ENCODE measurements around the gene YAF2.

YAF2 gene

DNA sequence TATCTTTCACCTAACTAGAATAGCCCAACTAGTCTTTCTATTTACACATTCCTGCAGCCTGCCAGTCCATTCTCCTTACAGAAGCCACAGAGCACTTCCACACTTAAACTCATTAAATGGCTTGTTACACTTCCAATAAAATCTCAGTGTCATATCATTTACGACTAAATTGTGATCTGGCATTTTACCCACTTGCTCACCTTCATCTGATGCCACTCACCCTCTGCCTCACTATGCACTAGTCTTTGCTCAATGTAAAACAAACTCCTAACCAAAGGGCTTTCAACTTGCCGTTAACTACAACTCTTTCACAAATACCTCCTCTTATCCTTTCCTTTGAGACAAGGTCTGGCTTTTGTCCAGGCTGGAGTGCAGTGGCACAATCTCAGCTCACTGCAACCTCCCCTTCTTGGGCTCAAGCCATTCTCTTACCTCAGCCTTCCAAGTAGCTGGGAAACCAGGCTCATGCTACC is 24.1 kb downstream of the YAF2 start:
- H3K9me3 ChIP-seq (ENCODE audit: insufficient read depth, low read length, severe bottlenecking): no peaks in the 10 kb centered on the region
- H3K27ac ChIP-seq (ENCODE audit: low read length): no peak overlapping the region
- DNase-seq (no peak), ATAC-seq (ENCODE audit: insufficient read depth, low read depth) (no peak)
- H3K4me3 ChIP-seq (ENCODE audit: low read depth in 1 of 2, low read length in 2 of 2): no peak overlapping the region
- peaks cover 53% of the 10 kb centered on the region for H3K79me2 ChIP-seq (ENCODE audit: insufficient read depth, low read length)
- no peak for TF ChIP-seq EZH2 (IDR thresholded peaks at IDR 0.05; ENCODE audit: borderline replicate concordance, low read depth, low read length, severe bottlenecking)
- TF ChIP-seq, protein P1, sequence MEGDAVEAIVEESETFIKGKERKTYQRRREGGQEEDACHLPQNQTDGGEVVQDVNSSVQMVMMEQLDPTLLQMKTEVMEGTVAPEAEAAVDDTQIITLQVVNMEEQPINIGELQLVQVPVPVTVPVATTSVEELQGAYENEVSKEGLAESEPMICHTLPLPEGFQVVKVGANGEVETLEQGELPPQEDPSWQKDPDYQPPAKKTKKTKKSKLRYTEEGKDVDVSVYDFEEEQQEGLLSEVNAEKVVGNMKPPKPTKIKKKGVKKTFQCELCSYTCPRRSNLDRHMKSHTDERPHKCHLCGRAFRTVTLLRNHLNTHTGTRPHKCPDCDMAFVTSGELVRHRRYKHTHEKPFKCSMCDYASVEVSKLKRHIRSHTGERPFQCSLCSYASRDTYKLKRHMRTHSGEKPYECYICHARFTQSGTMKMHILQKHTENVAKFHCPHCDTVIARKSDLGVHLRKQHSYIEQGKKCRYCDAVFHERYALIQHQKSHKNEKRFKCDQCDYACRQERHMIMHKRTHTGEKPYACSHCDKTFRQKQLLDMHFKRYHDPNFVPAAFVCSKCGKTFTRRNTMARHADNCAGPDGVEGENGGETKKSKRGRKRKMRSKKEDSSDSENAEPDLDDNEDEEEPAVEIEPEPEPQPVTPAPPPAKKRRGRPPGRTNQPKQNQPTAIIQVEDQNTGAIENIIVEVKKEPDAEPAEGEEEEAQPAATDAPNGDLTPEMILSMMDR (IDR thresholded peaks at IDR 0.05; ENCODE audit: borderline replicate concordance, extremely low read depth, low read length, poor library complexity, severe bottlenecking): no peak
- no peaks in the 10 kb centered on the region for H3K4me1 ChIP-seq (ENCODE audit: insufficient read depth, low read length)
- no peak overlapping the region for H2AFZ ChIP-seq (ENCODE audit: low read depth, low read length)
- H3K4me2 ChIP-seq (ENCODE audit: insufficient read depth, low read length): no peak overlapping the region
- H3K27me3 ChIP-seq (ENCODE audit: insufficient read depth, low read length, poor library complexity): no peaks in the 10 kb centered on the region
- peaks cover 14% of the 10 kb centered on the region; the same call in 1 of the 2 replicates for H4K20me1 ChIP-seq (ENCODE audit: insufficient read depth, low read length)
- H3K9ac ChIP-seq (ENCODE audit: low read depth, low read length): no peak overlapping the region
- H3K36me3 ChIP-seq (ENCODE audit: insufficient read depth, low read length): peaks cover 6% of the 10 kb centered on the region; the same call in 1 of the 2 replicates

DNA sequence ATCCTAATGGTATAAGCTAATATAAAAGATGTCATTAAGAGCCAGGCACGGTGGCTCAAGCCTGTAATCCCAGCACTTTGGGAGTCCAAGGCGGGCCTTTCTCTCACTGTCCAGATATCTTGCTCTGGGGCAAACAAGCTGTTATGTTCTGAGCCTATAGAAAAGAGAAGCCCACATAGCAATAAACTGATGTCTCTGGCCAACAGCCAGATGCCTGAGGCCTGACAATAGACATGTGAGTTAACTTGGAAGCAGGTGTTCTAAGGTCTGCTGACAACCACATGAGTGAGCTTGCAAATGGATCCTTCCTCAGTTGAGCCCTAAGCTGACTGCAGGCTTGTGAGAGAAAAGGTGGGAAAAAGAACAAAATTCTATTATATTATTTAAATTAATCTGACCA is 25.0 kb downstream of the YAF2 start:
- no peak for TF ChIP-seq EZH2 (IDR thresholded peaks at IDR 0.05; ENCODE audit: borderline replicate concordance, low read depth, low read length, severe bottlenecking)
- TF ChIP-seq, protein P1 (IDR thresholded peaks at IDR 0.05; ENCODE audit: borderline replicate concordance, extremely low read depth, low read length, poor library complexity, severe bottlenecking): no peak
- peaks cover 6% of the 10 kb centered on the region; the same call in 1 of the 2 replicates for H3K36me3 ChIP-seq (ENCODE audit: insufficient read depth, low read length)
- peaks cover 14% of the 10 kb centered on the region; the same call in 1 of the 2 replicates for H4K20me1 ChIP-seq (ENCODE audit: insufficient read depth, low read length)
- H3K4me3 ChIP-seq (ENCODE audit: low read depth in 1 of 2, low read length in 2 of 2): no peak overlapping the region
- DNase-seq (peak; percentile 13), ATAC-seq (ENCODE audit: insufficient read depth, low read depth) (peak; percentile 54; the same call in 2 of the 3 replicates)
- H3K27ac ChIP-seq (ENCODE audit: low read length): no peak overlapping the region
- H3K4me1 ChIP-seq (ENCODE audit: insufficient read depth, low read length): no peaks in the 10 kb centered on the region
- no peaks in the 10 kb centered on the region for H3K27me3 ChIP-seq (ENCODE audit: insufficient read depth, low read length, poor library complexity)
- no peak overlapping the region for H3K4me2 ChIP-seq (ENCODE audit: insufficient read depth, low read length)
- H2AFZ ChIP-seq (ENCODE audit: low read depth, low read length): no peak overlapping the region
- H3K9ac ChIP-seq (ENCODE audit: low read depth, low read length): no peak overlapping the region
- H3K79me2 ChIP-seq (ENCODE audit: insufficient read depth, low read length): peaks cover 44% of the 10 kb centered on the region
- H3K9me3 ChIP-seq (ENCODE audit: insufficient read depth, low read length, severe bottlenecking): no peaks in the 10 kb centered on the region

DNA sequence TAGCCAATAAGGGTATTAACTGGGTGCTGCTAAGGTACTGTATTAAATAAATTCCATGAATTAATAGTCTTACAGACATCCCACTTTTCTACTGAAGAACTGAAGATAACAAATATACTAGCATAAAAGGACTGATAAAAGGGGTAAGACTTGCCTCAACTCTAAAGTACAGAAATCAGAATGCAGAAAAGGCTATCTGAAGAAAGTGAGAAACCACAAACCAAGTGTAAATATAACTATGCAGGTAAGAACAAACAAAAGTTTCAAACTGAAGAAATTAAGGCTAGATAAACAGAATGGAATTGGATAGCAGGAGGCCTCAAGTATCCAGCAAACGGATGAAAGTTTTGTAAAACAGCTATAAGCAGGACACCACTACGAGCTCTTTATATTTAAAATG is 29.5 kb downstream of the YAF2 start:
- TF ChIP-seq EZH2 (IDR thresholded peaks at IDR 0.05; ENCODE audit: borderline replicate concordance, low read depth, low read length, severe bottlenecking): no peak
- TF ChIP-seq, protein P1 (IDR thresholded peaks at IDR 0.05; ENCODE audit: borderline replicate concordance, extremely low read depth, low read length, poor library complexity, severe bottlenecking): no peak
- Histone ChIP-seq H3K27ac (ENCODE audit: low read length) (no peak overlapping the region), H3K36me3 (ENCODE audit: insufficient read depth, low read length) (peaks cover 10% of the 10 kb centered on the region; the same call in 1 of the 2 replicates), H4K20me1 (ENCODE audit: insufficient read depth, low read length) (0 out of 2 replicates have a peak, but pooled peaks cover 5% of the 10 kb centered on the region), H3K4me2 (ENCODE audit: insufficient read depth, low read length) (no peak overlapping the region), H3K9ac (ENCODE audit: low read depth, low read length) (no peak overlapping the region), H3K9me3 (ENCODE audit: insufficient read depth, low read length, severe bottlenecking) (no peaks in the 10 kb centered on the region), H2AFZ (ENCODE audit: low read depth, low read length) (no peak overlapping the region), H3K4me1 (ENCODE audit: insufficient read depth, low read length) (no peaks in the 10 kb centered on the region), H3K79me2 (ENCODE audit: insufficient read depth, low read length) (peaks cover 16% of the 10 kb centered on the region; the same call in 1 of the 2 replicates), H3K27me3 (ENCODE audit: insufficient read depth, low read length, poor library complexity) (no peaks in the 10 kb centered on the region), H3K4me3 (ENCODE audit: low read depth in 1 of 2, low read length in 2 of 2) (no peak overlapping the region)
- ATAC-seq (ENCODE audit: insufficient read depth, low read depth) (no peak), DNase-seq (no peak)

Data from DND-41 (cell line).